ENCODE measurements around the gene VPS39.

VPS39 gene

DNA sequence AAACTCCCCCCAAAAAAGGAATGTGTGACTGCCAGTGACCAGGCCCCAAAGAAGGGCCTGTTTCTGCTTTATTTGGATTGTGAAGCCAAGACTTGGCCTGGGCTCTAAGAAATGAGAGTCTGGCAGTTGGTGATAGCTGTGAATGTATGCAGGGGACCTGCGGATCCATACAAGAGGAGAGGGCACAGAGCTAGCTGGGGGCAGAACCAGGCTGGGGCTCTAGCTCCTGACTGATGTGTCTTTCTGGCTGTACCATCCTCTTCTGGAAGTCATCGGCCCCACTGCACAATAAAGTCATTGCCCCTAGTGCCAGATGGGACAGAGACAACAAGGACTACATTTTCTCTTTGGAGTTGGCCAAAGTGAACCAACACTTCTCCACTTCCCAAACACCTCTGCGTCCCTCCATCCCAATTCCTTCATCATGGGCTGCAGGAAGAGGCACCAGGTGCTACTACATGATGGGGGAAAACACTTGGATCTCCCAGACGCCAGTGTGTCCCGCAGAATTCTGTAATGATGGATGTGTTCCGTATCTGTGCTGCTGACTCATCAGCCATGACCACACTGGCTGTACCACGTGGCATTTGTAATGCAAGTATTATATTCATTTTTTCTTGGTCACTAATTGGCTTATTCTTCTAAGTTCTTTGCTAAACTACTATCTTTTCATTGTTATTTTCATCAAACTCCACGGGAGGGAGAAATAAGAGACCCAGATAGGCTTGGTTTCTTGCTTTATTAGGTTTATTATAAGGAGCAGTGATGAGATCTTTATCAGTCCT is 49.9 kb downstream of the VPS39 start:
- no peak for DNase-seq (ENCODE audit: low spot score)

DNA sequence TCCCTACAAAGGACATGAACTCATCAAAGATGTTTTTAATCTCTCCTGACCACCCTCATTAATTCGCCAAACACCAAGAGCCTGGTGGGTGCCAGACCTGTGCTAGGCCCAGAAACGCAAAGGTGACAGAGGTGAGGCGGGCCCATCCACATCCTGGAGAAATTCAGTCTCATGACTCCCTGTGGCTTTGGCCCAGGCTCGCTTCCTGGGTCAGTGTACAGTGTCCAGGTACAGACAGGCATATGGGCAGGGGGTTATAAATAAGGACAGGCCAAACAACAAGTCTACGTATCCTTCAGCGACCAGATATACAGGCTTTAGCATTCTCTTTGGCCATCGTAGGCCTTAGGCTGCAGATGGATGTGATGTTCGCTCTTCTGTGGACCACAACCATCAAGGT is 50.7 kb downstream of the VPS39 start:
- DNase-seq (ENCODE audit: low spot score) = no peak

DNA sequence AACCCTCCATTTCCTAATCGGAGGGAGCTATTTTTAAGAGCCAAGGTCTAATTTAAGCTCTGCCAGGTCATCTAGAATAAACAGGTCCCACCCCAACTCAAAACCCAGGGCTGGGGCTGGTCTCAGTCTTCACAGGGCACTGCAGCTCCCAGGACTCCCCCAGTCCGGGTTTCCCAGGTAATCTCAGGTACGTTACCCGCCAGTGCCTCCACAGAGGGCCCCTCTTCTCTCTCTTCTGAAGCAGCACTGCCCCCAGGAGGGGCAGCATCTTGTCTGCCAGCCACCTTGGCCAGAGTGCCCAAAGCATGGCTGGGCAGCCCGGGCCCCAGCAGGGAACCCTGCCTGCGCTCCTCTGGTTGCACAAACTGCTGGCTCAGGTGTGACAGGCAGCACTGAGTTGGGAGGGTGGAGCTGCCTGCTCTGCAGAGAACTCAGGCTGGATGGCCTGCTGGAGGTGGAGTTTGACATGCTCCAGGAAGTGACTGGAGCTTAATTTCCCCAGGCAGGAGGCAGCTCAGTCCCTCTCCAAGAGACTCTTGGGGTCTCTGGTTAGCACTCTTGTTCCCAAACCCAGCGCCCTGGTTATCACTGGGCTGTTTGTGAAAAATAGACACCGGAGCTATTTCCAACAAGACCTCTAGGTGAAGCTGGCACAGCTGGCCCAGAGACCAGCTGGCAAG is 51.7 kb downstream of the VPS39 start, which contains the start of gene PLA2G4F:
Gene PLA2G4F (minus strand): TSS at position 394 of the 680 bp plus-strand sequence. CDS start 87 bp downstream, at position 307.
- DNase-seq (ENCODE audit: low spot score) = no peak

DNA sequence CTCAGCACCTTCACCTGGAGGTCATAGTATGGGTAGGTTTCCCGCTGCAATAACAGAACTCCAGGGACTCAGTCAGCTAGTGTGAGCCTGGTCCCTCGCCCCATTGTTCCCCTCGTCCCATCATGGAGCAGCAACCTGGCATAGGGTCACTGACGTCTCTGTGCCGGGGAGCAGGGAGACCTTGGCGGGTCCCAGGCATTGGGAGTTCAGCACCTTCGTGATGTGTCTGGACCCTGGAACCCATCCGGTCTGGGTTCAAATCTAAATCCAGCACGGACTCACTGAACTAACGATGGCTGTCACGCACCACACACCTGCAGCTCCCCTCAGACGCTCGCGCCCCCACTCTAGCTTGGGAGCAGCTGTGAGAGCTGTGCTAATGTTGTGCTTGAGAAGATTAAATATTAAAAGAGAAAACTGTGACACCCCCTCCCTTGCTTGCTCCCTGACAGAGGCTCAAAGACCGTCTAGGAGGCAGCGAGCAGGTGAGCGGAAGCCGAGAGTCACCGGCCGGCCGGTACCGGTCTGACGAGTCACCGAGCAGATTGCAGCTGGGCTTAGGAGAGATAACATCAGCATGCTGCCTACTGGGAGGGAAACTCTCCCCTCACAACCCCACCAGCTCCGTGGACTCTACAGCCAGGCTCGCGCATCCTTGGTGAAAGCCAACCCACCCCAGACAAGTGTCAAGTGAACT is 52.4 kb downstream of the VPS39 start:
- no peak for DNase-seq (ENCODE audit: low spot score)

DNA sequence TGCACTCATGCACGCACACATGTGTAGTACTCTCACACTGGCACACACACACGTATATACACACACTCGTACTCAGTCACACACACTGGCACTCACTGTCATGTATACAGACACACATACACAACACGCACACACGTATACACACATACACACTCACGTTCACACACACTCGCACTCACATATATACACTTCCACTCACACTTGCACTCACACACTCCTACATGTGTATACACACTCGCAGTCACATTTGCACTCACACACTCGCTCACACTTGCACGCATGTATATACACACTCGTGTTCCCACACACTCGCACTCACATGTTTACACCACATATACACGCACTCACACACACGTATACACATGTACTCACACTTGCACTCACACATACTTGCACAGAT is 53.1 kb downstream of the VPS39 start:
- no peak for DNase-seq (ENCODE audit: low spot score)

DNA sequence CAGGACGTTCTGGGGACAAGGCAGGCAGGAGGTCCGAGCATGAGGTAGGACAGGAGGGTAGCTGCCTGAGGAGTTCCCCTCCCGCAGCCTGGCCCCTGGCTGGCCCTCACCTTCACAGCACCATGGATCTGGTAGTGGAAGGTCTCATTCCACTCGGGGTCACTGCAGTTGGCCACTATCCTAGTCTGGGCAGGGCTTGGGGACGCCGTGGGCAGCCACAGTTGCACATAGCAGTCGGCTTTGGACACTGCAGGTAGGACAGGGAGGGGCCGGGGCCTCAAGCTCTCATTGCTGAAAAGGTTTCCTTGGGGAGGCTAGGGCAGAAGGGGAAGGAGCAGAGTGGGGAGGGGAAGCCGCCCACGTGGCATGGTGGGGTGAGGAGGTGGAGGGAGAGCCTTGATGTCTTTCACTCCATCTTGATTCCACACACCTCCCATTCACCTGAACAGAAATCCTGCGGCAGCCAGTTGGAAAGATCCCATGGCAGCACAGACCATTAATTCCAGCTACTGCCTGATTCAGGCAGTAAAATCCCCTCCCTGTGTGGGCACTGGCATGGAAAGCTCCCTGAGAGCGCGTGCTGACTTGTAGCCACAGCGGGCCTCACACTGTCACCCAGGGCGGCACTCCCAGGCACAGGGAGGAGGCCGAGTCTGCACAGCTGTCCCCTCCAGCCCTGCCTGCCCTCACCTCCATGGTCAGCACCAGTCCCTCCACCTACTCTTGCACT is 53.7 kb downstream of the VPS39 start:
- DNase-seq (ENCODE audit: low spot score) = no peak

DNA sequence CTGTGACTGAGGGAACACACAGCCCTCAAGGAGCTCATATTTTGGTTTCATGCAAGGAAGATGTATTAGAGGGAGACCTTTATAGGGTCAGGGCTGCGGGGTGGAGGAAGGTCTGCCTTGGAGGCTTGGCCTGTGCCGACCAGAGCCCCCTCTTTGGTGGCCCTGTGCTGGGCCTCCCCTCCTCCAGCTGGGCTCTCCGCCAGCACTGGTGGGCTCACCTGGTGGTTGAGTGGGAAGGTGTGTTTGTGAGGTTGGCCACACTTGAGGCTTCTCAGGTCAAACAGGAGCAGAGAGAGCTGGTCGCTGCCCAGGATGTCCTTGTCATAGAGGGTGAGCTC is 54.3 kb downstream of the VPS39 start:
- no peak for DNase-seq (ENCODE audit: low spot score)

DNA sequence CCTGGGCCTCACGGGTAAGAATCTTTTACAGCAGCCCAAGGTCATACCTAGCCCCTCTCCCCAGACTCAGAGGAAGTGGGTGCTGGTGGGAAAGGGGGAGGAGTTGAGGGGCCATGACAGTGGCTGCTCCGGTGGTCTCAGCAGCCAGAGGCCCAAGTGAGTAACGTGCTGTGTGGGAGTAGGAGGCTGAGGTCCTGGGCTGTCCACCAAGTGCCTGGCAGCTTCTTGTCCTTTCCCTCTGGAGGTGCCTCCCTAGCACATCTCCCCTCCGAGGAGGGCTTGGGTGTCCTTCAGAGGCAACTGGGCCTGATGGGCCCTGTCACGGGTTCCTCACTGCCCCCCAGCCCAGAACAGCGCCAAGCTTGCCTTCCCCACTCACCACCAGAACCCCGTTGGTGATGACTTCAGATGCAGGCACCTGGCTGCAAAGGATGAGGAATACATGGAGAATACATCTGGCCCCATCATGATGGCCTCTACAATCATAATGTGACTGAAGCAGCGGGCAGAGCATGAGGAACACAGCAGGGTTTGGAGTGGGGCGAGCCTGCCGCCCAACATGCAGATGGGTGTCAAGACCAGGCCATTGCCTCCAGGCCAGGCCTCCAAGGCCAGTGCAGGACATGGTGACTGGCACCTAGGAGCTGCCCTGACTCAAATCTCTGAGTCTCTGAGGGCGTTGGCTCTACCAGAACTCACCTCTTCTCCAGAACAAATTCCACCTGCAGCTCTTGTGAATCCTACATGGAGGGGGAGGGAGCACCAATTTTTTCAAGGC is 55.0 kb downstream of the VPS39 start:
- DNase-seq (ENCODE audit: low spot score) = no peak

DNA sequence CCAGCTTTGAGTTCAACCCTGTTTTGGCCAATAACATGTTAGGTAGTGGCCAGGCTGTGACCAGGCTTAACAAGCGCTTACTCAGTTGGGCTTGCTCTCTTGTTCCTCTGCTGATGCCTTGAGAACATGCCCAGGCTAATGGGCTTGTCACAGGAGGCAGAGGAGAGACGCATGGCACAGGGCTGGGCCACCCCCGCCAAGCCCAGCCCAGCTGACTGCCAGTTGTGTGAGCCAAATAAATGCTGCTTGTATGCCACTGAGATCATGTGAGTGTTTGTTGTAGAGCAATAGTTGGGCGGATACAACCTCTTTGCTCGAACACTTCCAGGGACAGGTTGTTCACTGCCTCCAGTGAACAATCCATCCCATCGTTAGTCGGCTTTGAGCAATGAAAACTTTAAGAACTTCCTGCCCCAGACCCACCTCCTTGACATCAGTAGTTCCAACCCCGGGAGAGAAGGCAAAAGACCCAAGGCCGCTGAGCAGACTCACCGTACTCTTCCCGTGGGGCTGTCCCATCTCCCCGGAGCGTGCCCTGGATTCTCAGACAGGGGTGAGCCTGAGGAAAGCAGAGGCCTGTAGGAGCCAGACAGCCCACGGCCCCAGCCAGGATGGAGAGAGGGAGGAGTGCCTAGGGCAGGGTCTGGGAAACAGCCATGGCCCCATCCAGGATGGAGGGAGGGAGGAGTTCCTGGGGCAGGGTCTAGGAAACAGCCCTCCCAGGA is 55.7 kb downstream of the VPS39 start:
- no peak for DNase-seq (ENCODE audit: low spot score)

DNA sequence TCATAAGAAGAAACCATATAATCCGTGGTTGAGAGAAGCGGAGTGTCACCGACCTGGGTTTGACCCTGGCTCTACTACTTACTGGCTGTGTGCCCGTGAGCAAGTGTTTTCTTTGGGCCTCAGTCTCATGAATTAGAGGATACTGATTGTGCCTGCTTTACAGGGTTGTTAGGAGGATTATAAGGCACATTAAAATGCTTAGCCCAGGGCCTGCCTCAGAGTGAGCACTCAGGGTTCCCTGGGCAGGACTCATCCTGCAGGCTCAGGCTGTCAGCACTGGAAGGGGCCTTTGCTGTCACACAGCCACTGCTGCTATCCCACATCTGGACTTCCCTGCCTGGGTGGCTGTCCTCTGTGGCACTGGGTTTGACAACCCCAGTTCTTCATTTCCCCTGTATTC is 56.4 kb downstream of the VPS39 start:
- DNase-seq (ENCODE audit: low spot score) = no peak

DNA sequence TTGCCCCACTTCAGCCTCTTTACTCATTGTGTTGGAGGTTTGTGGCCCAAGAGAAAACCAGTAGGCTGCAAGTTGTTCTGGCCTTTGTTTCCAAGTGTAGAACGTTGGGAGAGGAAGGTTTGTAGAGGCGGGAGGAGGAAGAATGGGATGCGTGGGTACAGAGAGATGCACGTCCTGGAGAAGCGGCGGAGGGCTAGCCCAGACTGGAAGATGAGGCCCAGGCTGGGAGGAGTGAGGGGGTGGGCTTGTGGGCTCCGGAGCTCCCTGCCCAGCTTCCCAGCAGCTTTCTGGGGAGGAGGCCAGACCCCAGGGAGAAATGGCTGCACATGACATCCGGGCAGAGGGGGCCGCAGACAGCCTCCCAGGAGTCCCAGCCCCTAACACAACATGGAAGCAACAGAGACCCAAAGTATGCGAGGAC is 57.0 kb downstream of the VPS39 start:
- no peak for DNase-seq (ENCODE audit: low spot score)

DNA sequence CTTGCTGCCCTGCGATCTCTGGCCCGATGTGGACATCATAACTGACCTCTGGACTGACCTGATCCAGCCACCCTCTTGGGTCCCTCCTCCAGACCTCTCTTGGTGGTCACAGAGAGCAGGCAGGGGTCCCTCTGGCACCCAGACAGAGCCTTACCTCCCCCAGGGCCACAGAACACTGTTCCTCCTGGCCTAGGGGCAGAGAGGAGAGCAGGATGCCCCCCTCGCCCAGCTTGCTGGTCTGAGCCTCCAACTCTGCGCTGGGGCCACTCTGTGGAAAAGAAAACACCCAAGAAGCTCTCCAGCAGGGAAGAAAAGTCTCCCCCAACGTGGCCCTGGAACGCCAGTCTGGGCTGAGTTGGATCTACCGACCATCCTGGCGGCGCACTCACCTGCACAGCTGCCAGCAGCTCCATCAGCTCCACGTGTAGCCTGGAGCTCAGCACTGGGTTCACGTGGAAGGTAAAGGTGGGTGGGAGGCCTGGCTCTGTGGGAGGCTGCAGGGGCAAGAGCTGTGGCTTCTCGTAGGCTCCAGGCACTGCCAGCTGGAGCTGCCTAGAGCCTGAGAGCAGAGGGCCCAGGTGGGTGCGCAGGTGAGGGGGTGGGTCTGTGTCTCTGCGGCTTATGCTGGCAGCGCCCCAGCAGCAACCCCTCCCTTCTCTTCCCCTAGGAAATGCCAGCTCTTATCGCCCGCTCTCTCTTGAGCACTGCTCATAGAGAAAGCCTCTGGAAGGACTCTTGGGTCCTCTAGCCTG is 57.7 kb downstream of the VPS39 start:
- DNase-seq (ENCODE audit: low spot score) = no peak

DNA sequence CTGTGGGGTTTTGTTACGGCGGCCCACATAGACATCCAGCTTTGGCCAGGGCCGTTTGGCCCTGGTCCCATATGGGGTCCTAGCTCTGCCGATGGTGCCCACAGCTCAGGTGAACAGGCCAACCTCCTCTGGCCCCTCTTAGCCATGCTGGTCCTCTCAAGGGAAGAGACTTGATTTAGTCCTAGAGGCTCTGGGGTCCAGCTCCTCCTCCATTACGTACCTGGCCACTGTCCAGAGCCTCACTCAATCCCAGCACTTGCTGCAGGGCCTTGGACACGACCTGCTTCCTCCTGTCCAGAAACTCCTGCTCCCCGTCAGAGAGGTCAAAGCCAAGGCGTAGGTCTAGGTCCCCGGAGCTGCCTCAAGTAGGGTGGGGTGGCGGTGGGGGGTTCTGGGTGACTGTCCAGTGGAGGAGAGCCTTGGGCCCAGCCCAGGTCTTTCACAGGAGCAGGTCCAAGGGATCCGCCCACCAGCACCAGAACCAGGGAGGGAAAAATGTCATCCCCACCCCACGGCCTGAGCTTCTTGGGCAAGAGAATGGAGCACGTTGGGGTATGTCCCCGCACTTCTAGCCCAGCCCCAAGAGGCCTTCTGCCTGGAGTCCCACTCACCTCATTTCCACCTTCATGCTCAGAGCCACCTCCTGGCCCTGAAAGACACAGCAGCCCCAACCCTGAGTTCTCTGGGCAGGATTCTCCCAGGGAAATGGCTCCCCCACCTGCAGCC is 58.4 kb downstream of the VPS39 start:
- no peak for DNase-seq (ENCODE audit: low spot score)

DNA sequence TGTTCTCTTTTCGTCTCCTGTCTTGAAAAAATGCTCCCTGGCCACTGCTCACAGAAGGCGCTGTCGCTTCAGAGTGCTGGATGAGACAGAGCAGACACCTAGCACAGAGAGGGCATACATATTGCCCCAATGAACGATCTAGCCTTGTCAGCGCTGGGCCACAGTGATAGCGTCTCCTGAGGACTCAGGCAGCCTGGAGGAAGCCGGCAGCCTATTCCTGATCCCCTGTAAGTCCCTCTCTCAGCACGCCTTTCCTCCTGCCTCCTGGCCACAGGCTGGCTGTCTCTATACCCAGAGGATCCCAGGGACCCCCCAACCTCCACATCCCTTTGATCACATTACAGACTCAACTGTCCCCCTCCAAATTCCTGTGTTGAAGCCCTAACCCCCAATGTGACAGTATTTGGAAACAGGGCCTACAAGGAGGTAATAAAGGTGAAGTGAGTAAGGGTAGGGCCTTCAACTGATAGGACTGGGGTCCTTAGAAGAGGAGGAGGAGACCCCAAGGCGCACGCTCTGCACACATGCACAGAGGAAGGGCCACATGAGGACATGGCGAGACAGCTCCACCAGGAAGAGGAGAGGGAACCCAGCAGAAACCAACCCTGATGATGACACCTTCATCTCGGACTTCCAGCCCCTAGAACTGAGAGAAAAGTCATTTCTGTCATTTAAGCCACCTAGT is 59.2 kb downstream of the VPS39 start:
- DNase-seq (ENCODE audit: low spot score) = no peak

DNA sequence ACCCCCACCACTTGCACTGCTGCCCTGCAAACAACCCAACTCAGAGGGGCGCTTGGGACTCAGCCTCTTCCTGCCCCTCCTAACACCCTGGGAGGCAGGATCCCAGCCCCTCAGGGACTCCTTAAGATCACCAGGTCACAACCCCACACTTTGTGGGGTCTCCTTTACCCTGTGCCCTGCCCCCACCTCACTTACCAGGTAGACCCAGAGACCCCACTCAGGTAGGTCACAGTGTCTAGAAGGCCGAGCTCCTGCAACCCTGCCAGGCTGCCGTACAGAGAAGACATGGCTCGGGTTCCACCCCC is 60.7 kb downstream of the VPS39 start:
- DNase-seq (ENCODE audit: low spot score) = no peak

DNA sequence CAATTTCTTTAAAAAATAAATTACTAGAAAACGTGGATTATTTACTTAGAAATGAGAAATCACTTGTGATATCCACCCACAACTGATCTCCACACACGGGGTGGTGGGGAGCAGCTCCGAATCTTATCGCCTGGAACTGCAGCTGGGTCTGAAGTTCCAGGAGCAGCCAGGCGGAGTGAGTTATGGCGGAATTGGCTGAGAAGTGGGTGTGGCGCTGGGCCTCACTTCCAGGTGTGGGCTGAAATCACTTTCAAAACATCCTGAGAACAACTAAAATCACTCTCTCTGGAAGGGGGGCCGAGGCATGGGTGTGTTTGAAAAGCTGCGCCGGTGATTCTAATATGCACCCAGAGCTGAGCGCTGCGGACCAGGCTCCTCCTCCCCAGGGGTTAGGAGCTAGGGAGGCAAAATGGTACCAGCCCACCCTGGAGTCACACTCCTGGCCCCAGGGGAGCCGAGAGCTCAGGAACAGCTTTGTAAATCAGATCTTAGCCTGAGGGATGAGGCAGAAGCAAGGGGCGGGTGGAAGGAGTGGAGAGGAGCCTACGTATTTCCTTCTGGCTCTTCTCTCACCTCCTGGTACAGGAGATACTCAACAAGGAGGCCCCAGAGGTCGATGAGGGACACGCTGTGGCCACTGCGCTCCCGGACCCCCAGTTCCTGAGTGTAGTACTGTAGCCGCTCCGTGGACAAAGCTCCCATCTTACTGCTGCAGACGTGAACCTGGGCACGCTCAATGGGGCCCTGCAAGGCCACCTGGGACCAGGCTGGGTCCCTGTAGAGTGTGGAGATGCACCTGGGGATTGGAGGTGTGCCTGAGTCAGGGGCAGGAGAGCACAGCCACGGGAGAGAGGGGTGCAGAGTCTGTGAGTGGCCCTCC is 61.3 kb downstream of the VPS39 start:
- no peak for DNase-seq (ENCODE audit: low spot score)

DNA sequence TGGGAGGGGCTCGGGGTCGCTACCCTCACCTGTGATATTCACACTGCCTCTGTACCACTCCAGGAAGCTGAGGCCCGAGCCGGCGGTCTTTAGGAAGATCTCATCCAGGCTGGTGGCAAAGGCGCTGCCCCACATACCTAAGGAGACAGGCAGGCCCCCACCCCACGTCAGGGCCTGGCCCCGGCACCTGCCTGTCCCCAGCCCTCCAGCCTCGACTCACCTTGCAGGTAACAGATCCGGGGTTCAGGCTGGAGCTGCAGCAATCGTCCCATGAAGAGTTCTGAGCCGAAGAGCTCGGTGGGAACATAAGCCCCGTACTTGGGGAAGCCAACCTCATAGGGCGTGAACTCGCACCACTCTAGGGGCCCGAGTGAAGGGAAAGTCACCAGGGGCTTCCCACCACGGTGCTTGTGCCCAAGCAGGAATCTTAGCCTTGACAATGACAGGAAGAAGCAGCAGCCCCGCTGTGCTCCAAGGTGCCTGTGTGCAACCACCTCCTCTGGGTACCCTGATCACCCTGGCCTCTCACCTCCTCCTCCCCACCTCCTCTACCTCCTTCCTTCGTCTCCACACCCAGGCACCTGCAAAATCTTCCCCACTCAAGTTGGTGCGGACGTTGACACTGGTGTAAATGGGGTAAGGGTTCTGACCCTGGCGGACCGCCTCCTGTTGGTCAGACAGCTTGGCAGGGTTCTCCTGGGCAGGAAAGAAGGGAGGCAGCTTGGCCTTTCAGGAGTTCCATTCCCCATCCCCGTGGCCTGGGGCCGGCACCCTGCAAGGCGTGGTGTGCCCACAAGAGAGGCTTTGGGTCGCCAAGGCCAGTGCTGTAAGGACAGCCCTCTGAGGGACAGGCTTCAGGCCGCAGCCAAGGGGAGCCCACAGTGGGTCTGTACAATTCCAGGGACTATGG is 62.3 kb downstream of the VPS39 start:
- DNase-seq (ENCODE audit: low spot score) = no peak
